Endothelial cell of umbilical vein (primary cell): Measurements from ENCODE around the gene SEMA3A. TPM values are rescaled to one million over a fixed set of nuclear protein-coding genes. Genes with fewer than 3 reads are reported as not detected.

Source experiments
- BruUV-seq: library from RNA; stranded (reverse); fragments of 400-500 nt; replicated peaks from 2 replicates; lab custom pipeline; 2021; lab: Mats Ljungman, UMichigan
- CTCF ChIA-PET: fragments of 300-600, 350-600 bp; sonication (Branson Sonifier 250); formaldehyde crosslinking; loops from one replicate; lab custom pipeline; 2021; ENCODE audit warnings: antibody characterized with exemption, inconsistent platforms; lab: Charles Lee
- POLR2A ChIA-PET: fragments of 300-600, 350-600 bp; sonication (Branson Sonifier 250); formaldehyde crosslinking; loops from one replicate; lab custom pipeline; 2021; ENCODE audit warnings: antibody characterized with exemption, inconsistent platforms; lab: Charles Lee
- DNase-seq: peaks from one replicate; pipeline ENCODE4 v3.0.0-alpha.2; 2011; ENCODE audit warnings: low read depth, low spot score
- FAIRE-seq: peaks from 2 replicates; lab custom pipeline; 2011; peaks lifted over from hg19 to GRCh38; lab: Jason Lieb, UNC
- H2AFZ ChIP-seq: 2 replicates; pipeline ENCODE4 v1.6.0; 2012; ENCODE audit warnings: low read depth, low read length, control low read depth, inconsistent platforms
- H3K27ac ChIP-seq: 2 replicates; pipeline ENCODE4 v1.5.1; 2011; ENCODE audit warnings: low read depth, mild to moderate bottlenecking, control low read depth, low read length, moderate library complexity; ENCODE audit not compliant: insufficient read depth
- H3K27me3 ChIP-seq, 2 experiments: 2 replicates each; pipeline versions ENCODE4 v1.6.0 to v1.6.1; 2011; ENCODE audit warnings: low read length in 2 of 2, mixed read lengths in 1 of 2; ENCODE audit not compliant: control insufficient read depth in 2 of 2, insufficient read depth in 2 of 2
- H3K36me3 ChIP-seq, 2 experiments: 2 replicates in 1 of 2; 3 replicates in 1 of 2; pipeline ENCODE4 v1.5.1; 2011; ENCODE audit warnings: low read length in 2 of 2, mild to moderate bottlenecking in 1 of 2, moderate library complexity in 1 of 2; ENCODE audit not compliant: control insufficient read depth in 2 of 2, insufficient read depth in 2 of 2; ENCODE audit errors: extremely low read depth in 1 of 2
- H3K4me1 ChIP-seq: 3 replicates; pipeline ENCODE4 v1.5.1; 2011; ENCODE audit warnings: mild to moderate bottlenecking, low read length; ENCODE audit not compliant: control insufficient read depth, insufficient read depth; ENCODE audit errors: extremely low read depth
- H3K4me2 ChIP-seq: 2 replicates; pipeline ENCODE4 v1.6.1; 2011; ENCODE audit warnings: low read length, control low read depth, mixed read lengths; ENCODE audit not compliant: insufficient read depth
- H3K4me3 ChIP-seq, 3 experiments: fragments of 200-600 bp in 1 of 3; sonication (generic), shearing (Covaris generic) in 1 of 3; replicated peaks in 1 of 3; 2 replicates each; pipeline ENCODE4 v1.5.1; 2011 to 2016; ENCODE audit warnings: control low read depth in 3 of 3, low read length in 3 of 3, mild to moderate bottlenecking in 2 of 3, inconsistent platforms in 1 of 3, low read depth in 1 of 3, moderate library complexity in 1 of 3; ENCODE audit not compliant: insufficient read depth in 1 of 3
- H3K79me2 ChIP-seq: 2 replicates; pipeline ENCODE4 v1.6.0; 2012; ENCODE audit warnings: low read length, inconsistent platforms; ENCODE audit not compliant: control insufficient read depth, insufficient read depth
- H3K9ac ChIP-seq: replicated peaks from 2 replicates; pipeline ENCODE3; 2011; ENCODE audit warnings: low read length, control low read depth; ENCODE audit not compliant: insufficient read depth; ENCODE audit errors: extremely low read depth
- H3K9me1 ChIP-seq: replicated peaks from 3 replicates; pipeline ENCODE4 v1.6.0; 2011; ENCODE audit warnings: mild to moderate bottlenecking, low read length; ENCODE audit not compliant: control insufficient read depth, insufficient read depth; ENCODE audit errors: extremely low read depth
- H3K9me3 ChIP-seq: replicated peaks from 2 replicates; pipeline ENCODE4 v1.5.1; 2012; ENCODE audit warnings: low read length, inconsistent platforms; ENCODE audit not compliant: control insufficient read depth, insufficient read depth
- H4K20me1 ChIP-seq: replicated peaks from 2 replicates; pipeline ENCODE3; 2011; ENCODE audit warnings: mild to moderate bottlenecking, low read length; ENCODE audit not compliant: control insufficient read depth, insufficient read depth; ENCODE audit errors: extremely low read depth
- CTCF ChIP-seq, 2 donors: IDR thresholded peaks; 1 replicate in 1 of 2; 2 replicates in 1 of 2; pipeline ENCODE4 v1.5.1; 2011; ENCODE audit warnings: low read length in 2 of 2, mild to moderate bottlenecking in 2 of 2, moderate library complexity in 2 of 2, control low read depth in 1 of 2, inconsistent platforms in 1 of 2, low read depth in 1 of 2; ENCODE audit not compliant: insufficient read depth in 1 of 2; ENCODE audit errors: extremely low read depth in 1 of 2
- EZH2 ChIP-seq: IDR thresholded peaks from 2 replicates; pipeline ENCODE4 v1.6.1; 2012; ENCODE audit warnings: borderline replicate concordance, low read depth, mild to moderate bottlenecking, moderate library complexity, low read length, inconsistent platforms; ENCODE audit not compliant: severe bottlenecking
- FOS ChIP-seq: IDR thresholded peaks from 2 replicates; pipeline ENCODE4 v1.6.1; 2011; ENCODE audit warnings: mild to moderate bottlenecking, low read length, moderate library complexity, borderline replicate concordance; ENCODE audit not compliant: insufficient read depth
- GATA2 ChIP-seq: IDR thresholded peaks from 2 replicates; pipeline ENCODE4 v1.7.0; 2011; ENCODE audit warnings: low read depth, mild to moderate bottlenecking, moderate library complexity, mixed read lengths, low read length; ENCODE audit not compliant: insufficient read length, insufficient read depth
- JUN ChIP-seq: IDR thresholded peaks from 2 replicates; pipeline ENCODE4 v1.6.1; 2011; ENCODE audit warnings: borderline replicate concordance, low read depth; ENCODE audit not compliant: insufficient read length, insufficient read depth
- MYC ChIP-seq: IDR thresholded peaks from one replicate; pipeline ENCODE4 v1.6.1; 2011; ENCODE audit warnings: mild to moderate bottlenecking, low read depth, low read length
- POLR2A ChIP-seq: IDR thresholded peaks from 2 replicates; pipeline ENCODE4 v1.6.1; 2012; ENCODE audit warnings: low read depth, mild to moderate bottlenecking, control low read depth, low read length
- POLR2AphosphoS5 ChIP-seq: IDR thresholded peaks from 2 replicates; pipeline ENCODE4 v1.6.1; 2012; ENCODE audit warnings: low read depth, mild to moderate bottlenecking, control low read depth, low read length, moderate library complexity; ENCODE audit not compliant: insufficient read depth
- dilution Hi-C: fragments of 300-500 bp; cut with MboI; formaldehyde crosslinking; loops from one replicate; pipeline ENCODE4 v1.15.0; 2019; ENCODE audit warnings: low sequenced_read_pairs; ENCODE audit not compliant: extremely low pct_ligation_motif_present
- intact Hi-C: fragments of 100-400 bp; cut with micrococcal nuclease; formaldehyde crosslinking; loops from one replicate; pipeline ENCODE4 v1.10.0; 2022
- polyA plus RNA-seq, 4 experiments: library from polyadenylated mRNA; depleted of rRNA in 3 of 4; stranded (reverse) in 3 of 4; unstranded in 1 of 4; fragments of >200 nt; gene quantifications; 2 replicates each; pipeline versions ENCODE4 v1.2.1 to v1.2.3, GENCODE V29; 2011 to 2012; ENCODE audit warnings: missing spikeins in 1 of 4
- total RNA-seq: library from RNA; stranded (reverse); gene quantifications from 2 replicates; pipeline ENCODE4 v1.2.3, GENCODE V29; 2021
- TF ChIP-seq, protein P1 (sequence below): IDR thresholded peaks from 2 replicates; pipeline ENCODE4 v1.6.1; 2011; ENCODE audit not compliant: insufficient read depth, insufficient read length

Gene SEMA3A
- total and polyA plus RNA-seq, 2 donors (not counting 3 experiments of a cell fraction or from before 2014, with no cell fraction given), result 0.68 to 1.2 TPM

- no peaks in the 10 kb centered on the region for H4K20me1 ChIP-seq
- no peak overlapping the region for H3K4me2 ChIP-seq
- dilution Hi-C loops (no loop called here), intact Hi-C loops (no loop called here)
- H3K27me3 ChIP-seq, result no peaks in the 10 kb centered on the region
- H3K36me3 ChIP-seq, result no peaks in the 10 kb centered on the region
- H3K27ac ChIP-seq, result no peak overlapping the region
- H3K9me1 ChIP-seq, result no peaks in the 10 kb centered on the region
- TF ChIP-seq MYC (no peak), FOS (no peak), POLR2AphosphoS5 (no peak), CTCF (IDR thresholded peaks at IDR 0.05; ENCODE audit: extremely low read depth in 1 of 2, insufficient read depth in 1 of 2, low read depth in 1 of 2, low read length in 2 of 2) (no peak), EZH2 (no peak), POLR2A (no peak), GATA2 (no peak), JUN (no peak)
- TF ChIP-seq, protein P1, sequence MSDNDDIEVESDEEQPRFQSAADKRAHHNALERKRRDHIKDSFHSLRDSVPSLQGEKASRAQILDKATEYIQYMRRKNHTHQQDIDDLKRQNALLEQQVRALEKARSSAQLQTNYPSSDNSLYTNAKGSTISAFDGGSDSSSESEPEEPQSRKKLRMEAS, result no peak
- no peak overlapping the region for H2AFZ ChIP-seq
- FAIRE-seq (no peak), DNase-seq (no peak)
- no peaks in the 10 kb centered on the region for H3K79me2 ChIP-seq
- no peaks in the 10 kb centered on the region for H3K9me3 ChIP-seq
- H3K9ac ChIP-seq, result no peak overlapping the region
- ChIA-PET POLR2A (no interaction called here), CTCF (interaction anchor here (2.0 kb wide), 1 partner anchor 11 kb away, joined by 4 read pairs; the partner anchor contains the start of gene SEMA3A)
- peaks cover 6% of the 10 kb centered on the region for H3K4me1 ChIP-seq
- no TSS peak for BruUV-seq
- no peak overlapping the region for H3K4me3 ChIP-seq
Observed at GRCh38 chr7:84183741-84184140, 10.8 kb downstream of the SEMA3A start.
